OCI-LY1 (cell line): ENCODE results near the gene ATP2B2.

Experiments
- H2AFZ ChIP-seq: fragments of 200-600 bp; sonication (generic), shearing (Covaris generic); 2 replicates; pipeline ENCODE4 v1.6.0; 2014; ENCODE audit warnings: antibody characterized with exemption, mild to moderate bottlenecking, low read length
- H3F3A ChIP-seq: fragments of 200-600 bp; sonication (generic), shearing (Covaris generic); 2 replicates; pipeline ENCODE4 v1.6.0; 2014; ENCODE audit warnings: mild to moderate bottlenecking, antibody characterized with exemption, low read length, moderate library complexity; ENCODE audit not compliant: insufficient read depth
- H3K27ac ChIP-seq: fragments of 200-600 bp; sonication (generic); 2 replicates; pipeline ENCODE4 v1.5.1; 2014; ENCODE audit warnings: low read length, mixed run types, mild to moderate bottlenecking, low read depth; ENCODE audit not compliant: poor library complexity, severe bottlenecking
- H3K27me3 ChIP-seq: fragments of 200-600 bp; sonication (generic); 2 replicates; pipeline ENCODE4 v1.6.0; 2014; ENCODE audit warnings: antibody characterized with exemption, mild to moderate bottlenecking, low read length, moderate library complexity; ENCODE audit not compliant: insufficient read depth
- H3K36me3 ChIP-seq: fragments of 200-600 bp; sonication (generic); 2 replicates; pipeline ENCODE4 v1.6.1; 2014; ENCODE audit warnings: mild to moderate bottlenecking, antibody characterized with exemption, low read length, moderate library complexity, mixed read lengths; ENCODE audit not compliant: insufficient read depth
- H3K4me1 ChIP-seq: fragments of 200-600 bp; sonication (generic); 2 replicates; pipeline ENCODE4 v1.5.1; 2014; ENCODE audit warnings: mild to moderate bottlenecking, low read length, moderate library complexity; ENCODE audit not compliant: insufficient read depth, severe bottlenecking
- H3K4me2 ChIP-seq: fragments of 200-600 bp; sonication (generic), shearing (Covaris generic); 2 replicates; pipeline ENCODE4 v1.6.1; 2014; ENCODE audit warnings: low read length
- H3K4me3 ChIP-seq: fragments of 200-600 bp; sonication (generic); 2 replicates; pipeline ENCODE4 v1.5.1; 2014; ENCODE audit warnings: low read length, low read depth, mild to moderate bottlenecking, mixed read lengths; ENCODE audit not compliant: poor library complexity, severe bottlenecking
- H3K79me2 ChIP-seq: fragments of 200-600 bp; shearing (Covaris generic); 2 replicates; pipeline ENCODE4 v1.6.1; 2016; ENCODE audit warnings: mixed run types, low read length, mixed read lengths; ENCODE audit not compliant: insufficient read depth
- H3K9ac ChIP-seq: fragments of 200-600 bp; sonication (generic), shearing (Covaris generic); 2 replicates; pipeline ENCODE4 v1.6.1; 2014; ENCODE audit warnings: mild to moderate bottlenecking, low read length, mixed read lengths
- H3K9me2 ChIP-seq: fragments of 200-600 bp; sonication (generic), shearing (Covaris generic); 2 replicates; pipeline ENCODE4 v1.6.1; 2014; ENCODE audit warnings: low read depth, mild to moderate bottlenecking, low read length, mixed read lengths
- H3K9me3 ChIP-seq: fragments of 200-600 bp; shearing (Covaris generic); 2 replicates; pipeline ENCODE4 v1.6.1; 2014; ENCODE audit warnings: low read length, mixed read lengths
- H4K20me1 ChIP-seq: fragments of 200-600 bp; sonication (generic), shearing (Covaris generic); 2 replicates; pipeline ENCODE4 v1.6.0; 2016; ENCODE audit warnings: mild to moderate bottlenecking, low read length; ENCODE audit not compliant: insufficient read depth
- EZH2 ChIP-seq: fragments of 200-600 bp; sonication (generic), shearing (Covaris generic); IDR thresholded peaks from 2 replicates; pipeline ENCODE4 v1.8.0; 2017; ENCODE audit warnings: borderline replicate concordance, mixed run types, mild to moderate bottlenecking, antibody characterized with exemption, low read length, moderate library complexity, mixed read lengths
- TF ChIP-seq, protein P1 (sequence below): fragments of 200-600 bp; sonication (generic), shearing (Covaris generic); IDR thresholded peaks from 2 replicates; pipeline ENCODE4 v1.5.1; 2017; ENCODE audit warnings: mild to moderate bottlenecking, antibody characterized with exemption, low read length, moderate library complexity, mixed read lengths

Gene ATP2B2

DNA sequence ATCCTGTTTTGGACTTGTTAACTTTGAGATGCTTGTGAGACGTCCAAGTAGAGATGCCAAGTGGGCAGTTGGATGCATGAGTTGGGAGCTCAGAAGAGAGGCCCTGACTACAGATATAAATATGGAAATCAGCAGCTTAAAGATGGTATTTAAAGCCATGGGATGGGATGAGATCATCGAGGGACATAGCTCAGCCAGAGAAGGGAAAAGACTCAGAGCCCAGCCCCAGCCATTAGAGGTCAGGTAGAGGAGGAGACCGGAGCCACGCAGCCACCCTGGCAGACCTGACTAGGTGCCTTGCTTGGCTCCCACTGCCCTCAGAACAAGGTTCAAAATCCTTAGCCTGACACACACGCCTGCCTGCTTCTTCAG lies 31.1 kb downstream of the ATP2B2 start:
- Histone ChIP-seq H3K4me2 (no peak overlapping the region), H3K9me3 (no peaks in the 10 kb centered on the region), H2AFZ (no peak overlapping the region), H3F3A (no peaks in the 10 kb centered on the region), H3K4me3 (no peak overlapping the region), H3K27ac (no peak overlapping the region), H3K4me1 (no peaks in the 10 kb centered on the region), H3K36me3 (no peaks in the 10 kb centered on the region; the same call in 1 of the 2 replicates), H3K79me2 (no peaks in the 10 kb centered on the region), H3K27me3 (no peaks in the 10 kb centered on the region), H3K9me2 (no peaks in the 10 kb centered on the region), H4K20me1 (no peaks in the 10 kb centered on the region), H3K9ac (no peak overlapping the region)
- TF ChIP-seq, protein P1, sequence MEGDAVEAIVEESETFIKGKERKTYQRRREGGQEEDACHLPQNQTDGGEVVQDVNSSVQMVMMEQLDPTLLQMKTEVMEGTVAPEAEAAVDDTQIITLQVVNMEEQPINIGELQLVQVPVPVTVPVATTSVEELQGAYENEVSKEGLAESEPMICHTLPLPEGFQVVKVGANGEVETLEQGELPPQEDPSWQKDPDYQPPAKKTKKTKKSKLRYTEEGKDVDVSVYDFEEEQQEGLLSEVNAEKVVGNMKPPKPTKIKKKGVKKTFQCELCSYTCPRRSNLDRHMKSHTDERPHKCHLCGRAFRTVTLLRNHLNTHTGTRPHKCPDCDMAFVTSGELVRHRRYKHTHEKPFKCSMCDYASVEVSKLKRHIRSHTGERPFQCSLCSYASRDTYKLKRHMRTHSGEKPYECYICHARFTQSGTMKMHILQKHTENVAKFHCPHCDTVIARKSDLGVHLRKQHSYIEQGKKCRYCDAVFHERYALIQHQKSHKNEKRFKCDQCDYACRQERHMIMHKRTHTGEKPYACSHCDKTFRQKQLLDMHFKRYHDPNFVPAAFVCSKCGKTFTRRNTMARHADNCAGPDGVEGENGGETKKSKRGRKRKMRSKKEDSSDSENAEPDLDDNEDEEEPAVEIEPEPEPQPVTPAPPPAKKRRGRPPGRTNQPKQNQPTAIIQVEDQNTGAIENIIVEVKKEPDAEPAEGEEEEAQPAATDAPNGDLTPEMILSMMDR: no peak
- no peak for TF ChIP-seq EZH2

DNA sequence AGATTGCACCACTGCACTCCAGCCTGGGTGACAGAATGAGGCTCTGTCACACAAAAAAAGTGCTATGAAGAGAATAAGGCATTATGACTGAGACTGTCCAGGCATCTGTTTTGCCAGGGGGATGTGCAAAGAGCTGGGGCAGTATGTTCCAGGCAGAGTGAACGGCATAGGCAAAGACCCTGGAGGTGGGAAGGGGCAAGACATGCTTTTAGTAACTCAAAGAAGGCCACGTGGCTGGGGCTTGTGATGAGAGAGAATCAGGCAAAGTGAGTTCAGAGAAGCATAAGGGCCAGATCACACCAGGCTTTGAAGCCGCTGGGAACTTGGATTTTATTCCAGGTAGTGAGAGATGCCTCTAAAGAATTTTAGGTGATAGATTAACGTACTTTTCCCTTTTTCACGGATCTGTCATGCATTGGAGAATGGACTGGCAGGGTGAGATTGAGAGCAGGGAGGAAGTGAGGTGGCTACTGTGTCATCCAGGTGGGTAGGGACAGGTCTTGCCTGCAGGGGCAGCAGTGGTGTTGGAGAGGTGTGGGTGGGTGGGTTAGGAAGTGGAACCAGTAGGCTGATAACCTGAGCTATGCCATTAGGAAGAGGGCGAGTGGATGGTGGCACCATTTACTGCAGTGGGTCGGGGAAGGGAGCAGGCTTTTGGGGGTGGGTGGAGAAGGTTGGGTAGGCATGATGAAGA lies 31.7 kb downstream of the ATP2B2 start:
- Histone ChIP-seq H3K9me3 (no peaks in the 10 kb centered on the region), H2AFZ (no peak overlapping the region), H3K4me2 (no peak overlapping the region), H4K20me1 (no peaks in the 10 kb centered on the region), H3K4me3 (no peak overlapping the region), H3K27ac (no peak overlapping the region), H3K4me1 (no peaks in the 10 kb centered on the region), H3K9me2 (no peaks in the 10 kb centered on the region), H3K36me3 (no peaks in the 10 kb centered on the region), H3K9ac (no peak overlapping the region), H3K79me2 (no peaks in the 10 kb centered on the region), H3K27me3 (no peaks in the 10 kb centered on the region), H3F3A (no peaks in the 10 kb centered on the region)
- no peak for TF ChIP-seq EZH2
- TF ChIP-seq, protein P1: no peak

DNA sequence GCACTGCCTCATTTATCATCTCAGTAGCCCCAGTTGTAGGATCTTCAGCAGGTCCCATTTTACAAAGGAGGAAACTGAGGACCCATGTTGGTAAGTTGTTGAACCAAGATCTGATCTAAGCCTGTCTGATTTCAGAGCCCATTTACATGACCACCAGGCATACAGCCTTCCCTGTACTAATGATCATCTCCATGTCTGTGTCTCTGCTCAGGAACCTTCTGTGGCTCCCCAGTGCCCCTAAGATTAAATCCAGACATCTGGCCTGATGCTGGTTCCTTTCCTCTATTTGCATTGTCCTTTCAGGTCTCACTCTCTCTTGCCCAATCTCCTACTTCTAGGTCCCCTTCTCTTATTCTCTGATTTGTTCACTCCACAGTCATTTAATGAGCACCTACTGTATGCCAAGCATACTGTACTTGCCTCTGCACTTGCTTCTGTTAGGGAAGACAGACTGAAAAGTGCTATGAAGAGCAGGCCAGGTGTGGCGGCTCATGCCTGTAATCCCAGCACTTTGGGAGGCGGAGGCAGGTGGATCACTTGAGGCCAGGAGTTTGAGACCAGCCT lies 32.4 kb downstream of the ATP2B2 start:
- H3F3A ChIP-seq: no peaks in the 10 kb centered on the region
- H3K79me2 ChIP-seq: no peaks in the 10 kb centered on the region
- H3K9ac ChIP-seq: no peak overlapping the region
- TF ChIP-seq, protein P1: no peak
- TF ChIP-seq EZH2: no peak
- no peaks in the 10 kb centered on the region for H3K9me3 ChIP-seq
- no peaks in the 10 kb centered on the region for H4K20me1 ChIP-seq
- no peaks in the 10 kb centered on the region for H3K27me3 ChIP-seq
- no peak overlapping the region for H2AFZ ChIP-seq
- H3K27ac ChIP-seq: no peak overlapping the region
- H3K4me1 ChIP-seq: no peaks in the 10 kb centered on the region
- no peak overlapping the region for H3K4me3 ChIP-seq
- no peaks in the 10 kb centered on the region for H3K36me3 ChIP-seq
- no peaks in the 10 kb centered on the region for H3K9me2 ChIP-seq
- no peak overlapping the region for H3K4me2 ChIP-seq
